CD4-positive, alpha-beta T cell treated with Interferon alpha-2 for 1 hour (primary cell): Measurements from ENCODE around the gene SH3GL3.

Source experiments
- DNase-seq, 2 donors: peaks; one replicate each; pipeline ENCODE4 v3.0.0-alpha.2; 2020 to 2022

SH3GL3 gene

DNA sequence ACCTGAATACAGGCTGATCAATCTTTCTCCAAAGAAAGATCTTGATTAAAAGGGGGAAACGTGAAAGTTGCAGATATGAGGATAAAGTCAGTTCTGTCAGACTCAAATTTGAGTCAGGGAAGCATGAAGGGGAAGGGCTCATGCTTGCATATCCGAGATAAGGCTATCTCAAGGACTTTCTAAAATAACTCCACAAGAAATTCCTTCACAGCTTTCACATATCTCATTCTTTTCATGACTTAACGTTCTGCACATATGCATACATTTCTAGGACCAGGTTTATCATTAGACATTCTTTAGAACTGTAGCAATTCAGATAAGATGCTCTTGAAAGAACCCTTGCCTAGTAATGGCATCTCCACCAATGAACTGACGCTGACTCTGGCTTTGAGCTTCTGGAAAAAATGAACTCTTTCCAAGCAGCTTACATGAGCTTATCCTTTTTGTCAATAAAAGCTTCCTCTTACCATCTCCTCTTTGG is 15.9 kb downstream of the SH3GL3 start:
- no peak for DNase-seq

DNA sequence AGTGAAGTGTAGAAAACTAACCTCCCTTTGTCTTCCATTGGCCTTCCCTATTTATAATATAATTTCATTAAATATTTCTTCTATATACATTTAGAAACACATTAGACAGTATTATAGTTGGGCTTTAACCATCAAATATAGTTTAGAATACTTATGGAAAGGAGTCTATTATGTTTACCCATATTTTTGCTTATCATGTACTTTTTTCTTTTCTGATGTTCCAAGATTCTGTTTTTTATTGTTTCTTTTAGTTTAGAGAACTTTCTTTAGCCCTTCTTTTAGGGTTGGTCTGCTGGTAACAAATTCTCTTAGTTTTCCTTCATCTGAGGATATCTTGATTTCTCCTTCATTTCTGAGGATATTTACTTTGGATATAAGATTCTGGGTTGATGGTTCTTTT is 23.7 kb downstream of the SH3GL3 start:
- no peak for DNase-seq

DNA sequence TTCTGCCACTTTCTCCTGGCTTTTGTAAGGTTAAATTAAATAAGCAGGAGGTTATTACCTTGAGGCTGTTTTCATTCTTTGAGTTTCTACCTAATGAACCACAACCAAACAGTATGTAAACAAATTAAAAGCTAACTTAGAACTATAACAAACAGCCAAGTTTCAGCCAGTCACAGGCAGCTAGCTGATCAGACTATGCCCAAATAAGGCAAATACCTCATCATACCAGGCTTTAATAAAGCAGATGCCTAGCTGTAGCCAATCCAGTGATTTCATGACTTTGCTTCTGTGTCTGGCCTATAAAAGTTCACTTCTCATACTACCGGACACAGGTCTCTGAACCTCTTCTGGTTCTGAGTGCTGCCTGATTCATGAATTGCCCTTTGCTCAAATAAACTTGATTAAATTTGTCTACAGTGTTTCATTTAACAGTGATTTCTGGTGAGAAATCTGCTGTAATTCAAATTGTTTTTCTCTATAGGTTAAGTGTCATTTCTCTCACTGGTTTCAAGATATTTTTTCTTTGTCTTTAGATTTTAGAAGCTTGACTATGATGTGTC is 24.2 kb downstream of the SH3GL3 start:
- no peak for DNase-seq

DNA sequence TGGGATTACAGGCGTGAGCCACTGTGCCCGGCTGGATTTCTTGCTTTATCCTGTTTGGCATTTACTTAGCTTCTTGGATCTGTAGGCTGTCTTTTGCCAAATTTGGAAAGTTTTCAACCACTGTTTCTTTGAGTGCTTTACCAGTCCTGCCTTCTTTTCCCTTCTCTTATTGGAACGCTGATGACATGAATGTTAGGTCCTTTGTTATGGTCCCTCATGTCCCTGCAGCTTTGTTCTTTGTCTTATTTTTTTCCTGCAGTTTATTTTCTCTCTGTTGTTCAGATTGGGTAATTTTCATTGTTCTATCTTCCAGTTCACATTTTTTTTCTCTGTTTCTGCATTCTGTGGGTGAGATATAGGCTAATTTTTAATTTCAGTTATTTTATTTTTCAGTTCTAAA is 25.0 kb downstream of the SH3GL3 start:
- DNase-seq = no peak

DNA sequence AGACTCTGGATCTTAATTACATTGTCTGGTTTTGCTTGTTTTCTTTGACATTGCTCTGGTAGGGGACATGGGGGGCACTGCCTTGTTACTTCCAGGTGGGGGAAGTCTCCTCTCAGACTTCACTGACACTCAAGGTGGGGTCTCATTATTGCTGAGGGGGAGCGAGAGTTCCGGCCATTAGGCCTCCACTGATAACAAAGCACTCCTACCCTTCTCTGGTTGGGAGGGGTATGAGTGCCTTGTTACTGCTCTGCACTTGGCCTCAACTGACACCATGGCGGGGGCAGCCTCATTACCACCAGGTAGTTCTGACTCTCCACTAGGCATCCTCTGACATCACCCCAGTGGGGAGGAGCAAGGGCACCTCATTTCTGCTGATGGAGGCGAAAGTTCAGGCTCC is 25.7 kb downstream of the SH3GL3 start:
- no peak for DNase-seq

DNA sequence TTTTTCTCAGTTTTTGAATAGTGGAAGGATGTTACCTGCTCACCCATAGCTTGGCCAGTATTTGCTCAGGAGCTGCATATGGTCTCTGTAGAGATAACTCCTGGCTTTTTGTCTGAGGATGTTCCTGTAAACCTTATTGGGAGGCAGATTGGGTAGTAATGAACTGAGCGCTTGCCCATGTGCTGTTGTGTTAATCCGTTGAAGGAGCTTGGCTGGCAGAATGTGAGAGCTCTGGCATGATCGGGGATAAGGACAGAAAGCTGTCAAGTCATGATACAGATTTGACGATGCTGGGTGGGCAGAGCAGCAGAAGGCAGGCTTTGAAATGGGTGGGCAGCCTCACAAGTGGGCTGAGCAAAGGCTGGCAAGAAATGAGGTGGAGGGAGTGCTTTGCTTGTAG is 27.4 kb downstream of the SH3GL3 start:
- no peak for DNase-seq

DNA sequence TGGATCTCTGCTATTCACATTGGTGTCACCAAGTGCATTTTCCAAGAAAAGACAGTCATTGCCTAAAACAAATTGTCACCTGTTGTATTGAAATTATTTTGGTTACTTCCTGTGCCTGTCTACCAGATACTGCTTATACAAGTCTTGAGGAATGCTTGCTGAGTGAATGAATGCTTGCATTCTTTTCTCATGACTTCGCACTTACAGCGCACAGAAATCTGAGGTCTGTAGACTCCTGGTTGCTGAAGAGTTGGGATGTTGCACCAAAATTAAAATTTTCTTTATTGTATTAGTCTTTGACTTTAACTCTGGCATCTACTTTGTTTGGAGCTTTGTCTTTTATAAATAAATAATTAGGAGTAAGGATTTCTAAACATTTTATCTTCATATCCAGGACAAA is 28.4 kb downstream of the SH3GL3 start:
- no peak for DNase-seq

DNA sequence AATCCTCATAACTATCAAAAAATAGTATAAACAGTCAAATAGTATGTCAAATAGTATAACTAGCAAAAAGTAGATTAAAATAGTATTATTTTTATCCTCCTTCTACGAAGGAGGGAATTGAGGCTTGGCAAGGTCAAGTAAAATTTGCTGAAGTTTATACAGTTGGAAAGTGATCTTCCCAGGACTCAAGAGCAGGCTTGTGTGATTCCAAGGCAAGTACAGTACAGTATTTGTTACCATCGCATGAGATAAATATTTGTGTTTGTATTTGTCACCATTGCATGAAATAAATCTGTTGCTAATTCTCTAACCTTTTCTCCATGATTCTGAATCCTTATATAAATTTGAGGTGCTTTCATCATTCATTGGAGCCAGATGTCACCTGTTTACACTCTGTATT is 28.9 kb downstream of the SH3GL3 start:
- DNase-seq = no peak

DNA sequence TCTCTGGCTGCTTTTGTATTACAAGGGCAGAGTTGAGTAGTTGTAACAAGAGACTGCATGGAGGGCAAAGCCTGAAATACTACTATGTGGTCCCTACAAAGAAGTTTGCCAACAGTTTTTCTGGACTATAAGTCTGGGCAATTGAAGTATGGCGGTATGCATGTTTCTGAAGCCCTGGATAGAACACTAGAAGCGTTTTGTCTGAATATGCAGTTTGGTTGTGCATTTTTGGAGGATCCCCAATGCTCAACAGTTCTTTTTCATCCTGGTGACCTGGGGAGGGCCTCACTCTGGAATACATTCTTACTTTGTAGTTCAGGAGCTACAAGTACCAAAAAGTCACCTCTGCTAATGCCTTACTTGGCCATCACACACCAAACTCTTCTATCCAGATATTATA is 29.6 kb downstream of the SH3GL3 start:
- DNase-seq = no peak

DNA sequence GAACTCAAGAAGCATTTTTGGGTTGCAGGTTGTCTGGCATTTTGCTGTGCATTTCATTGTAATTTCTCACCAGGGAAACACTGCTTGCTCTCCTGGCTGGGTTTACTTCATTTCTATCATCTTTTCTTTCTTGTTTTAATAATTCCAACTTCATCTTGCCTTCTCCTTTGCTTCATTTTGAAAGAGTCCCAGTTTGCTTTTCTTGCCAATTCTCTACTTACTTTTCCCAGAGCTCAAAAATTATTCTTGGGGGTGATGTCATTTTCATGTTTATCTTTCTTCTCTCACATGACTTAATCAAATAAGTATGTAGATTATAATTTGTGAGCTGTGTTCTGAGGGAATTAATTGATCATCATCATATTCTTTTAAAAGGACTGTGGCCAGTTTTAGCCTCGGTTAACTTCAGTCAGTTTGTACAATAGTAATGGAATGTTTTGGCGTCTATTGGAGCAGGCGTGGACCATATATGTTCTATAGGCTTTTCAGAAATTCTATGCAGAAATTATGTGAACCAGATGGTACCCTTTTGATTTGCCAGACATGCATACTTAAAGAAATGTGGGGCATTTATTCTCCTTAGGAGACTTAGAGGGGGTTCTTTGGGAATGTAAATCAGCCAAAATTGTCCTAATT is 30.1 kb downstream of the SH3GL3 start:
- no peak for DNase-seq

DNA sequence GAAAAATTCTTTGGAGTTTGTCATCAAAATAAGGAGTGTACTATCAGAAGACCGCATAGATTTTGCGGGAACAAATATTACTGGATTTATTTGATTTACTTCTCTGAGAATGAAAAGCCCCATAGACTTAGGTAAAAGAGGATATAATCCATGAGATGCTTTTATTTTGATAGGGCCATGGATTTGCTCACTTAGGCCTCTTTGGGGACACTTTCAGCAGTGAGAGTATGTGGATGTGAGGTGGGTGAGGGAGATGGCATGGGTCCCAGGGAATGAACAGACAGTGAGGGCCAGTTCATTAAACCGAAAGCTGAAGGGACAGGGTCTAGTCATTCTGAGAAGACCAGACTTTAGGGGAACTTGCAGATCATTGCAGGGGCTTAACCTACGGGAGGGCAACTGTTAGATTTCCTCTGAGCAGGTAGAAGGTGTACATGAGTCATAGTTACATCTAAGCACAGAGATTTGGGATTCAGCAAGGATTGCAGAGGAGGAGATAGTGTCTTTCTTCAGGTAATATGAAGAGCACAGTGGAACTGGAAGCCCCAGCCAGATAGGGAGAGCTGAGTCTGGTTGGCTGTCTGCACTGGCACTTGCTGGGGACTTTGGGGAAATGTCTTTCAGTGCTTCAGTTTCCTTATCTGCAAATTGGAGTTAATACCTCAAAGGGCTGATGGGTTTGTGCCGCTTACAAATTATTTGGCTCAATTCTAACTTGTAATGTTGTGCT is 30.8 kb downstream of the SH3GL3 start:
- no peak for DNase-seq

DNA sequence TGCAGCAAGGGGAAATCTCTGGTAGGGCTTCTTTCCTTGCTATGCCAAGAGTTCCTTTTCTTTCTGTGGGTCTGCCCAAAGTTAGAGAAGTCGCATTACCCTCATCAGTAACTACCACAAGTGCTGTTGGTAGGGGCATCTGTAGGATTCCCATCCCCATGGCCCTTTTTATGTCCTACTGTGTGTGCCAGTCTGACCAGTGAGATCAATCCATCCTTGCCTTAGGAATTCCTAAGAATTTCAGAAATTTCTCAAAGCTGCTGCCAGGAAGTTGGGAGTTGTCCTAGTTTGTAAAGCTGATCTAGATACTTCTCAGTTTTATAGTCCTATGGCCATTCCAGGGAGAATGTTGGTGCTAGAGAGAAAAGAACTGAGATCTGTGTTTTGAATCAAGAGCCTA is 36.5 kb downstream of the SH3GL3 start:
- no peak for DNase-seq

DNA sequence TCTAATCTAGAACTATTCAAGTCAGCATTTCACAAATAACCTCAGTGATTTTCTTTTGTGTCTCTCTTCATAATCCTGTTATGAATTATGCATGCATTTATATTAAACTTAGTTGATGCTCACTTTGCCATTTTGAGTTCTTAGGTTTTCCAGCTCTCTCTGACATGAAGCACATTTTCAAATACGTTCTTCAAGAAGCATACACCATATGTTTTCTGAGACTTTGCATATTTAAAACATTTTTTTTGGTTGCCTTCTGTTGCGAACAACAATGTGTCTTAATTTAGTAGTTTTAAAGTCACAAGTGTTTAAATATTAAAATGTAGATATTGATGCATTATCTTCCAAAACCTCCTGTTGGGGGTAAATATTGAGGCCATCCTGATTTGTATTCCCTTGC is 37.5 kb downstream of the SH3GL3 start:
- no peak for DNase-seq

DNA sequence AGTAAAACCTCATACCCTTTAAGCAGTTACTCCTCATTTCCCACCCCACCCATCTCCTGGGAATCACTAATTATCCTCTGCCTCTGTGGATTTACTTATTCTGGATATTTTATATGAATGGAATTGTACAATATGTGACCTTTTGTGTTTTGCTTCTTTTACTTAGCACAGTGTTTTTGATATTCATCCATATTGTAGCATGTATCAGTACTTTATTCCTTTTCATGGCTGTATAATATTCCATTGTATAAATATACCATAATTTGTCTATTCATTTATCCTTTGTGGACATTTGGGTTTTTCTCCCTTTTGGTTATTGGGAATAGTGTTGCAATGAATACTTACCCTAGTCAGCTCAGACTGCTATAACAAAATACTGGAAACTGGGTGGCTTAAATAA is 39.2 kb downstream of the SH3GL3 start:
- DNase-seq = no peak

DNA sequence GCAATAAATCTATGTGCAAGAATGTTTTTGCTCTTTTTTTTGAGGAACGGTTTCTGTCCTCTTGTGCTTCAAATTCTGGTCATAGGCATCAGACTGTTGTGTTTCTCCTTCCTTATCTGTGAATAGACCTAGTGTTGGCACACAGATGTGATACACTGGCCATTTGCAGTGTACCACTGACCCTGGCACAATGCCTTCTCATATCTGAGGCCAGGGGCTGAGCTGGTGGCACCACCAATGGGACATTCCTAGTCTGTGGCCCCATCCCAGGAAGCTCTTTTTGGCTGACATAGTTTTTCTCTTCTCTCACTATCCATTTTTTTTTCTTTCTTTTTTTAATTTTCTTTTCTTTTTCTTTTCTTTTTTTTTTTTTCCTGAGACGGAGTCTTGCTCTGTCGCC is 40.4 kb downstream of the SH3GL3 start:
- DNase-seq = no peak

DNA sequence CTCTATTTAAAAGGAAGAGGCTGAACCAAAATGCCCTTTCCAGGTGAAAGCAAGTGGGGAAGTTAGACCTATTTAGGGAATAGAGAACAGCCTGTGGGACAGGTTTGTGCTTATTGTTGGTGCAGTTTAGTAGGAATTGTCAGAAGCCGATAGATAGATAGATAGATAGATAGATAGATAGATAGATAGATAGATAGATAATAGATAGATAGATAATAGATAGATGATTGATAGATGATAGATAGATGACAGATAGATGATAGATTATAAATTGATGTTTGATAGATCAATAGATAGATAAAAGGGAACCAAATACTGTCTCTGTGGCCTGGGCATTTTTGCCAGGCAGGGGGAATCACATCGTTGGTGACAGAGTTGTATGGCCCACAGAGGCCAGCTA is 42.5 kb downstream of the SH3GL3 start:
- no peak for DNase-seq

DNA sequence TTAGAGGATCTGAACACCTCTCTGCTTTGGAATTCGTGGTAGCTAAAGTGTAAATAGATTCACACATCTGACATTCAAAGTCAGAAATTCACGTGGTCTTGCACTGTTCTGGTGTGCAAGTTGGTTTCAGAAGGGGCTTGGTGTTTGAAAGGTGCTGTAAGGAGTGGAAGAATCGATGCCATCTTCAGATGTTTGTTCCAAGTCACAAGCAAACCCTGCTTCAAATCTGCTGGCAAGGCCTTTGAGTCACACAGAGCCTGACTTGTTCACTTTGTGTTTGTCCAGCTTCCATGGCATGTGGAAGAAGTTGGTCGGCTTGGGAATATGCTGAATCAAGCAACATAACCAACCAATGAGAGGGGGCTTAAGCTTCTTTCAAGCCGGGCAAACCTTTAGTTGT is 44.3 kb downstream of the SH3GL3 start:
- no peak for DNase-seq

DNA sequence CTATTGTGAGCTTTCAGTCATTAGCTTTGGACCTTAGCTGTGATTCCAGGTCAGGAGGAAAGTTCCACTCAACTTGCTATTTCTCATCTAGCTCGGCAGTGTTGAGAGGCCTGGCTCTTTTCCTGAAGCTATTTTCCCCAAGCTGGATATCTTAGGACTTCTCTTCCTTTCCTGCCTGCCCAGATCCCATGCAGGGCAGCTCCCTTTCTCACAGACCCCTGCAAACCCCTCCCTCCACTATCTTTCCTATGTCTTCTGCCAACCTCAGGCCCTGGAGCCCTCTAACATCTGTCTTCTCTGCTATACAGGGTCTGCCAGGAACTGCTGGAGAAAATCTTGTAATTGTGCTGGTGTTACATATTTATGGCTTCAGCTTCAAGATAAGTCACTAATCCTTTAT is 49.6 kb downstream of the SH3GL3 start:
- no peak for DNase-seq

DNA sequence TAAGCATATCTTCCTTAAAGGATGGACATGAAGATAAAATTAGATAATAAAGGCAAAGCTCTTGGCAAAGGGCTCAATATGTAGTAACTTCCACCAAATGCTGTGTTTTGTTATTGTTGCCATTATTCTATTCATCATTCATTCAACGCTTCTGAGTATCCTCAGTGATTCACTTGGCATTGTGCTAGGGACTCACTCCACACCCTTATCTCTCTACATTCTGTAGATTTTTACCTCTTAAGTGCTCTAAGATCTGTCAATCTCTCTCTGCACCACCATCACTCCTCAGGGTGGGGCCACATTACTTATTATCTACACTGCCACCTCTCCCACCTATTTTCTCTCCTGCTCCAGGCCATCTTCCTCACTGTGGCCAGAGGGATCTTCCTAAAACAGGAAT is 51.2 kb downstream of the SH3GL3 start:
- no peak for DNase-seq

DNA sequence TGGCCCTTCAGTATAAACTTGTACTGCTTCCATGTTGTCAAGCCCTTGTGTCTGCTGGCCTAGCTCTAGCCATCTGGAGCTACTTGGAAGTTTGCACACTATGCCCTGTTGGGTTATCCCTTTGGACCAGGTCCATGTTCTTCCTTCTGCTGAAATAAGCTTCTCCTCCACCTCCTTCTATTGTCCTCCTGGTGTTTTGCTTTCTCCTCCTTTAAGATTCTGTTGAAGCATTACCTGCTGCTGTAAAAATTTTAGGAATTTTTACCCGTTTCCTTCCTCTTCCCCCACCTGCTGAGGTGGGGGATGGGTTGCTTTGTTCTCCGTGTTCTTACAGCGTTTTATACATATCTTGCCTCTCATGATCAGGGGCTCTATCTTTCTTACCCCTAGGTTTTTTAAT is 51.7 kb downstream of the SH3GL3 start:
- no peak for DNase-seq

DNA sequence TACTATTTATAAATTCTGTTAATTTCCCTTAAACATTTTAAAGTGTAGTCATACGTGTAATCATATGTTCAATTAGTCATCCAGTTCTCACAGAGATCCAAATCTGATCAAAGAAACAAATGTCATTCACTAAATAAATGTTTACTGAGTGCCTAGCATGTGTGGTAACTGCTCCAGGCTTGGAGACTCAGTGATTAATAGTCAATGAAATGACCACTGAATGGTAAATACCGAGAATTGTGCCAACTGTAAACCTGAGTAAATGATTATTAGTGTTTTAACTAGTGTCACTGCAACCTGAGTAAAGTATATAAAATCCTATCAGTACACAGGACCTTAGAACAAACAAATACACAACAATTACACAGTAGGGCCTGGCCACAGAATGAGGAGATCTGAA is 52.3 kb downstream of the SH3GL3 start:
- no peak for DNase-seq

DNA sequence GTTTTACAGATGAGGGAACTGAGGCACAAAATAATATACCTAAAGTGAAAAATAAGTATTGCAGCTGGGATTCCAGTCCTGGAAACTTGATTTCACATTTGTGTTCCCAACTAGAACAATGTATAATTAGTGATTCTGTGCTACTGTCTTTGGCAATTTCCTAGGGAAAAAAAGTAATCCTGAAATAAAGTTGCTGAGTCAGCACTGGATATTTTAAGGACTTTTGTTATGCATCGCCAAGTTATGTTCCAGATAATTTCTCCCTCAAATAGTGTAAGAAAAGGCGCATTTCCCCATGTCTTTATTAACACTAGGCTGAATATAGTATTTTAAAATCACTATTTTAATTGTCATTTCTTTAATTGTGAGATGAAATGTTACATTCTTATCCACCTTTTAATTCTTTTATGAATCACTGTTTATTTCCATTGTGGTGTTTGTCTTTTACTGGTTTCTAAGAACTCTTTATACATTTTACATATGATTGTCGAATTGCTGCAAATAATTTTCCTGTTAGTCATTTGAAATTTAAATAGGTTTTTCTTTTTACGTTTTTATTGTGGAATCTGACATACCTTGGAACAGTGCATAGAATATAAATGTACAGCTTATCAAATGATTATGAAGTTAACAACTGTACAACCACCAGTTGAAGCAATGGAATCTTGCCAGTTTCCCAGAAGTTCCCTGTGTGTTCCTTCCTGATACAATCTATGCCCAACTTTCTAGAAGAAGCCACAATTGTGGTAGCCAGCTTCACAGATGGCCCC is 56.6 kb downstream of the SH3GL3 start:
- DNase-seq = no peak

DNA sequence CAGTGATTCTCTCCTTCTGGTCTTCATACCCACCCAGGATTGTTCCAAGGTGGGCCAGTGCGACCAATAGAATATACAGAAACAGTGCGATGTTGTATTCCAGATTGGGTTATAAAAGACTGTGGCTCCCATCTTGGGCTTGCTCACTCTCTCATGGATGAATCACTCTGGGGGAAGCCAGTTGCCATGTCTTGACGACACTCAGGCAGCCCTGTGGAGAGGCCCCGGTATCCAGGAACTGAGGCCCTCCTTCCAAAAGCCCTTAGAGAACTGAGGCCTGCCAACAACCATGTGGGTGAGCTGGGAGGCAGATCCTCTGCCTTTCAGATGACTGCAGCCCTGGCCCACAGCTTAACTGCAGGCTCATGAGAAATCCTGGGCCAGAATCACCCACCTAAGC is 57.2 kb downstream of the SH3GL3 start:
- no peak for DNase-seq

DNA sequence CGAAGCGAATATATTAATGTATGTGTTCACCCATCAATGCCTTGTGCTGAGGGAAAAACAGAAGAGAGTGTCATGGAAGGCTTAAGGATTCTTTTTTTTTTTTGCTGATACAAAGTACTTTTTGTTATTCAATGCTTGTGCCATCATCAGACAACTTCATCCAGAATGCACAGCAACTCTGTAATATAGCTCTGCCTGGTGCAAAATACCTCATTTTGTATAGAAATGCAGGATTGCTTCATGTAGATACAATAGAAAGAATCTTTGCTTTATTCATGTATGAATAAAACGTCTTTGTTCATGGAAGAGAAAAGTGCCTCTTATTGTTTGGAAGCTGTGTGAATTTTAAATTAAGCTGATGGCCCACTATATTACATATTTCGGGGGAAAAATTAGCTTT is 62.9 kb downstream of the SH3GL3 start:
- DNase-seq = no peak
